ENCODE results near the gene LRMDA.

LRMDA gene

DNA sequence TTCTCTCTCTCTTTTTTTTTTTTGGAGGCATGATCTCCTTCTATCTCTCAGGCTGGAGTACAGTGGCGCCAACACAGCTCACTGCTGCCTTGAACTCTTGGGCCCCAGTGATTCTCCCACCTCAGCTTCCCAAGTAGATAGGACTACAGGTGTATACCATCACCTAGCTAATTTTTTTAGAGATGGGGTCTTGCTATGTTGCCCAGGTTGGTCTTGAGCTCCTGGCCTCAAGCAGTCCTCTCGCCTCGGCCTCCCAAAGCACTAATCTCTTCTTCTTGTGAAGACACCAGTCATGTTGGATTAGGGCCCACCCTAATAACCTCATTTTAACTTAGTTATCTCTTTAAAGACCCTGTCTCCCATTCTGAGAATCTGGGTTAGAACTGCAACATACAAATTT is 45.6 kb downstream of the LRMDA start:
- no peak for DNase-seq (ENCODE audit: low read depth)

DNA sequence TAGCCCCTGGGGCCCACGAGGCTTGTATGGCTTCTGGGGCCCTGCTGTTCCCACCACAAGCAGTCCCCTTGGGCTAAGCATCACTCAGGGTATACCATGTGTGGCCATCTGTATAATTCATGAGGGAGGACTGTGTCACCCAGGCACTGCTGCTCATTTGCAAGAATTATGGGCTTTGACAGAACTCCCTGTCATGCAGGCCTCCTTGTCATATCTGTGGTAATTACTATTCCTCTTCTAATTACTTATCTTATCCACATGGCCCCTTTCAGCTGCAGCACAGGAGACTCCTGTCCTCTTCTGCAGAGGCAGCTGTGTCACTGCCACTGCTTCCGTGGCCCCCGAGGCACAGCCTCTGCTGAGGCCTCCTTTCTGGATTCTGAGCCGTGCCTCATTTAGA is 46.3 kb downstream of the LRMDA start:
- no peak for DNase-seq (ENCODE audit: low read depth)

DNA sequence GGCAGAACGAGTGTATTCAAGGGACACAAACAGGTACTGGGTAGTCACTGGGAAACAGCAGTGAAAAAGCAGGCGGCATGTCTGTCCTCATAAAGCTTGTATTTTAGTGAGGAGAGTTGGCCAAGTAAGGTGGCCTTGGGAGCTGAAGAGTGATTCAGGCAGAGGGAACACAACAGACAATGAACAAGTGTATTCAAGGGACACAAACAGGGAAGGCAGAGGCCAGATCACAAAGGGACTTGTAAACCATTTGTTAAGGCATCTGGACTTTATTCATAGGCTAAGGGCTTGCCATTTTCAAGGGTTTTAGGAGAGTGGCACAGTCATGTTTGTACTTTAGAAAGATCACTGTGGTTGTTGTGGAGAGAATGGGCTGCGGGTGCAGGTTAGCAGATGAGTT is 49.0 kb downstream of the LRMDA start:
- DNase-seq (ENCODE audit: low read depth): no peak

DNA sequence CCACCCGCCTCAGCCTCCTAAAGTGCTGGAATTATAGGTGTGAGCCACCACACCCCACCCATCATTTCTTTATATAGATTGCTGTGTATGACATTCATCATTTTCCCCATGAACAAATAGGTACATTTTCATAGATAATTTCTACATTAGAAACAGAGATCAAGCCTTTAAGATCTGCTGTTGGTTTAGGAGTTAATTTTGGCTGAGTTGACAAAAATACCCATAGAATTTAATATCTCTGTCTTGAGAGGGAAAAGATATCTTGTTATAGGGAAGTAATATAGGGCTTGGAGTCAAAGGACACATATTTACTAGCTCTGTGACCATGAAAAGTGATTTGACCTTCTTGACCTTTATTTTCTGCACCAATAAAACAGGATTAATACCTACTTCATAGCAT is 51.8 kb downstream of the LRMDA start:
- DNase-seq (ENCODE audit: low read depth): no peak

DNA sequence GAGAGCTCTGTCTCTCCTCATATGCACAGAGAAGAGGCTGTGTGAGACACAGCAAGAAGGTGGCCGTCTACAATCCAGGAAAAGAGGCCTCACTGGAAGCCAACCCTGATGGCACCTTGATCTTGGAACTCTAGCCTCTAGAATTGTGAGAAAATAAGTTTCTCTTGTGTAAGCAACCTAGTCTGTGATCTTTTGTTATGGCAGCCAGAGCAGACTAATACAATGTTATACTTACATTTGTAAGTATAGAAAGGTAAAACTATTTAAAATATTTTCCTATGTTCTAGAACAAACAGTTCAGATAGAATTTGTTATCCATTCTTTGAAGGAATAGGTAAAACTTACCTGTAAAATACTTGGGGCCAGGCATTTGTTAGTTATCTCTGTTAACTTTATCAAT is 53.3 kb downstream of the LRMDA start:
- DNase-seq (ENCODE audit: low read depth): no peak

DNA sequence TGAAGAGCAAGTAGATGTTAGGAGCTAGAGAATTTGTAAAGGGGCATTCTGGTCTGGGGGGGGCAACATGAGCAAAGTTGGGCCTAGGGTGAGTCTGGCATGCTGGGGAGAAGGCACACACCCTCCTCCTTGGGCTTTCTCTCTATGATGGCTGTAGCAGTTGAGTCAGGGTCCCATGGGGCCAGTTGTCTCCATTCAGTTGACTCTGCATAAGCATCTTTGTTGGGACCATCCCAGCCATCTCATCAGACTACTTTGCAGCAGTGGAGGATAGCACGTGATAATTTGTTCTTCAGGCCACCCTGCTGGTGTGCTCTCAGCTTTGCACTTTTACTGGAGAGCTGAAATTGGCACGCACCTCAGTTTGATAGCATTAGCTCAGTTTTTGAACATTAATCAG is 55.2 kb downstream of the LRMDA start:
- DNase-seq (ENCODE audit: low read depth): no peak

DNA sequence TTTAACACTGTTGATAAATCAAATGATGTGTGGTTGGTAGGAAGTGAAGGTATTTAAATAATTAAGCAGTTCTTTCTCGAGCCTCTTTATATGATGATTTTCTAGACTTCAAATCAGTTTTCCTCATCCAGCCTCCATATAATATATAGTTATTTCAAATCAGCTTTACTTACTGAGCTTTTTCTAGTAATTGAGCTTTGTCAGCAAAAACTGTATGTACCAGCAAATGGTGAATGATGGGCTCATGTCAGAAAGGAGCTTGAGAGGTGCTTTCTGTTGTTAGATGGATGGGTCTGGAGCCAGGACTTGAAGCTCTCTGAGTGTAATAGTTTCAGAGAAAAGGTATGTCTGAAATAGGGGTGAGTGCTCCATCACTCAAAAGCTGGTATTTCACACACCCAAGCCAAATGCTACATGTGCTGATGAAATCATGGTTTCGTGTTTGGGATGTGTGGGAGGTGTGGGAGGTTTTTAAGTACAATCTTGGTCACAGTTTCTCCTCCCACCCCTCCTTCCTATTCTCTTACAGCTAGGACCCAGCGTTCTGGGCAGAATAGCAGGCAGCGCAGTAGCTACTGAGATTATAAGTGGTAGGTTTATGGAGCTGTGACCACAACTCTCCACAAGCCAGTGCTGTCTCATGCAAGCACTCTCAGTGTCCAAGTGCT is 55.8 kb downstream of the LRMDA start:
- no peak for DNase-seq (ENCODE audit: low read depth)

DNA sequence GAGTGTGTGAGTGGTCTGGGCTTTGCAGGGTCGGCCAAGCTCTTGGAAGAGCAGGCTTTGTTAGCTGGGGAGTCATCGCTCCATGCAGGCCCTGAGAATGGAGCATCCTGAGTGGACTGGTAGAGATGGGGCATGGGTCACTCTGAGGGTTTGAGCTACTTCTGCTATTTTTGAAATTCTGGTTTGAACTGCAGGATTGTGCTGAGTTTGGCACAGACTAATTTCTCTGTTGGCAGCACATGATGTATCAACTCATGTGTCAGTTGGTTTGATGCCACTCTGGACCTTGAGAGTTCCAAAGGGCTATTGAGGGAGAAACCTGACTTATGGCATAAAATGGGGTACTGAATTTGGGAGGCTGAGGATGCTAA is 56.3 kb downstream of the LRMDA start:
- DNase-seq (ENCODE audit: low read depth): no peak

DNA sequence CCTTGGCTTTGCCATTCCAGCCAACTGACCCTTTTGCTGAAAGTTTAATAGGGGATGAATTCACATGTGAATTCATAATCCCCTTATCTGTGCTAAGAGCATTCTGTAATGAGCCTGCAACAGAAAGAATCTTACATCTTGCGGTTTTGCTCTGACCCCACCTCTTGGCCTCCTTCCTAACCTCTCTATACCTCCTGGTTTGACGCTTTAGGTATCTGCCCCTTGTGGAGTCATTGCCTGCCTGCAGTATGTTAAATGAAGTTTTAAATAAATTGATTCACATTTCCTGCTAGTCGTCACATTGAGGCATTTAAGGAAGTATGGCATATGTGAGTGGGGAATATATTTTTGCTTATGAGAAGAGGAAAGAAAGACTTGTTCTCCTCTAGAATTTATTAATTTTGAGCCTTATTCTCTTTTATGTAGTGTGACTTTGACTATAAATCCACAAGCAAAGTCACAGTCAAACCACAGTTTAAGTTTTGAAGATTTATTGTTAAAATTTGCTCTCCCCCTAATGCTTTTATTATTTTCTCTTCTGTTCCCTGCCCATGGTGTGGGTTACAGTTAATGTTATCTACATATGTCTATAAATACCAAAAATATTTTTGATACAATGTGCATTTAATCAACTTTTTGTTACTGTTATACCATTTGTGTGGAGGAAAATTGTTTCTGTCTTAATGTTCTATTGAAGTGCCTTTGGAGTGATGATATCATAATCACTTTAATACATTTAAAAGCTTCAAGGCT is 60.9 kb downstream of the LRMDA start:
- DNase-seq (ENCODE audit: low read depth): no peak

DNA sequence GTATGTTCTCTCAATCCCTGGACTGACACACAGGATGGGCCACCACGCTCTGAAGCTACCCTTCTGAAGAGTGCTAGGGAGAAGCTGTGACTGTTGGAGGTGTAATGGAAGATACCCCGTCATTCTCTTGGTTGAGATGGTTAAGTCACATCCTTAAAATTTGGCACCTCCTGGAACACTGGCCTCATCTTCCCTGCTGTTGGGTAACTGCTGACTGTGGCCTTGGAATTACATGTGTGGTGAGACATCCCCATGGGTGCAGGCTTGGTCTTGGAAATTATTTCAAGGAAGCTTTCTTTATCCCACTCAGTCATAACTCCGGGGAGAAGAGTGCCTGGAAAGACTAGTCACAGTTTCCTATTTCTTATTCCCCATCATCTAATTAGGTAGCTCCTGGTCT is 62.0 kb downstream of the LRMDA start:
- no peak for DNase-seq (ENCODE audit: low read depth)

DNA sequence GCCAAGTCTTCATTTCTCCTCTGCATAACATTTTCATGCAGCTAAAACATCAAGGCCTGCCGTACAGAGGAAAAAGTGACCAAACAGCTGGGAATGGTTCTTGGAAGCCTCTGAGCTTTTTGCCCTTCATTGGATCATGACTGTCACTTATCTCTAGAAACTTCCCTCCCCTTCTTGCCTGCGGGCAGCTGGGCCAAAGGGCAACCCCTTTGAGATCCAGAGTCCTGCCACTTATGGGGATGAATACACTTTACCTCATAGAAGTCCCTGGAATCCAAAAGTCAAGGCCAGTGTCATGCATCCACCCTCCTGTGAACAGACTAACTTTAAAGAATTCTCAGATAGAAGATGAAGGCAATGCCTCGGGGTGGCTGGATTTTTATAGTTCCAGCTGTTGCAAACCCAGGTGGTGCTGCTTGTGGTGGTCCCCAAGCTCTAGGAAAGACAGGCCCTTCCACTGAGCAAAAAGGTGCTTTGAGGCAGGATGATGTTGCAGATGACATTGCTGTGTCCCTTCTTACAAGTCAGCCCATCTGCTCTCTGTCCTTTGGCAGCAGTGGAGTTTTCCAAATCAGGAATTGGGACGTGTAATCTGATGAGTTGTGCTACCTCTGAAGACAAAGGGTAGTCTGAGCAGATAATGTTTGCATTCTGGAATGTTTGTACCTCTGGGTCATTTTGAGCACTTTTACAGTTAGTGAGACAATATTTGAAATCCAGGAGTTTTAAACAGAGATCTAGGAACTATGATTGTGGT is 64.2 kb downstream of the LRMDA start:
- DNase-seq (ENCODE audit: low read depth): no peak

DNA sequence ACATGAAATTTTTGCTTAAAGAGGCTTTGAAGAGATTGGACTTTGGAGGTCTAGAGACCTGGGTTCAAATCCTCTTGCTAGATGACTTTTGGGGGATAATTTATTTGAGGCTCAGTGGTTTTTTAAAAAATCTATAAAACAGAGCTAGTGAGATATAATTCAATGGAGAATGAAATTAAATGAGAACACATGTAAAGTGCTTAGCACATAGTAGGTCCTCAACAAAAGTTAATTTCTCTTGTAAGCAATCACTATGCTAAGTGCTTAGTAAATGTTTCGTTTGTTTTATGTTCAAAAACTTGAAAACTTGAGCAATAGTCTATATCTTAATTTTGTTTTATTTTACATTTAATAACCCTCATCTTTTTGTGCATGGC is 64.8 kb downstream of the LRMDA start:
- DNase-seq (ENCODE audit: low read depth): no peak

DNA sequence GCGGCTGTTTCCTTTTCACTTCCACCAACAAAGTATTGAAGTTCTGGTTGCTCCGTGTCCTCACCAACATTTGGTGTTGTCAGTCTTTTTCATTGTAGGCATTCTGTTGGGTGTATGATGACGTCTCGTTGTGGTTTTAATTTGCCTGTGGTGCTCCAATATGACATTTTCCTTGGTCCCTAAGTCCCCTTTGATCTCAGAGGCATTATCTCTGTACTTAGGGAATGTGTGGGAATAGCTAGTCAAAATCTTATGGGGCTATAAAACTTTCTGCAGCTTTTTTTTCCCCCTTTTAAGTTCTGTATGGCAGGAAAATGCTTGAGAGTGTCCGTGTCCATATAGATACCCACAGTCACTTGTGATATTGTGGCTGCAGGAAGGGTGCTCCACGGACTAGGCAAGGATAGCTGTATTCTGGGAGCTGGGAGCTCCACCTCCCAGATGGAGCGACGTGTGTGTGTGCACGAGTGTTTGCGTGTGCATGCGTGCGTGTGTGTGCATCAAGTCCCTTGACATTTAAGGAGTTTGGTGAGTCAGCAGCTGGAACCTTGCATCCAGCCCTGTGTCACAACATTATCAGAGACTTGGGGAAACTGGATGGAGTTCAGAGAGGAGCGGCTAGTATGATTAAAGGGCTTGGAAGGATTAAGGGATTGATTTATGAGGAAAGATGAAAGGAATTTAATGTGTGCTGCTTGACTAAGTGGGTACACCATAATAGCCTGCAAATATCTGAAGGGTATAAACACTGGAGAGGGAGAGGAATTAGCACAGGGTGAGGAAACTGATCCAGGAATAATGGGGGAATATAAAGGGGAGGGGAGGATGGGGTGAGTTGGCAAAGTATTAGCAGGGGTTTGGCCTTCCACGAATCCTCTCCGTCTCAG is 66.8 kb downstream of the LRMDA start:
- no peak for DNase-seq (ENCODE audit: low read depth)

DNA sequence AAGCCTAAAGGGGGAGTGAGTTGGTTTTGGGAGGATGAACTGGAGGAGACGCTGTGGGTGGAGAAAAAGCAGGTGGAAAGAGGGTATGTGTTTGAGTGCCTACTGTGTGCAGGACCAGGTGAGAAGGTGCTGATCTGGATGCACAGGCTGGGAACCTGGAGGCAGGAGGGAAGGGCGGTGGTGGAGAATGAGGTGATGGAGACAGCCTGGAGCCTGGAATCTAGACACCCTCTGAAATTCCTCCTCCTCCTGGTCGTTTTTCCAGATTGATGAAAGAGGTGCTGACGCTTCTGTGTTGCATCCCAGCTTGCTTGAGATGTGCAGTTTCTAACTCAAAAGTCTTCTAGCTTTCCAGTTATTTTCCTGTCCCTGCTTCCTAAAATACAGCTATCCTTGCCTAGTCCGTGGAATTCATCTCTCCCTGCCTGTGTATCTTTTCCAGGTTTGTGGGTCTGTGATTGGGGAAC is 67.5 kb downstream of the LRMDA start:
- DNase-seq (ENCODE audit: low read depth): no peak

DNA sequence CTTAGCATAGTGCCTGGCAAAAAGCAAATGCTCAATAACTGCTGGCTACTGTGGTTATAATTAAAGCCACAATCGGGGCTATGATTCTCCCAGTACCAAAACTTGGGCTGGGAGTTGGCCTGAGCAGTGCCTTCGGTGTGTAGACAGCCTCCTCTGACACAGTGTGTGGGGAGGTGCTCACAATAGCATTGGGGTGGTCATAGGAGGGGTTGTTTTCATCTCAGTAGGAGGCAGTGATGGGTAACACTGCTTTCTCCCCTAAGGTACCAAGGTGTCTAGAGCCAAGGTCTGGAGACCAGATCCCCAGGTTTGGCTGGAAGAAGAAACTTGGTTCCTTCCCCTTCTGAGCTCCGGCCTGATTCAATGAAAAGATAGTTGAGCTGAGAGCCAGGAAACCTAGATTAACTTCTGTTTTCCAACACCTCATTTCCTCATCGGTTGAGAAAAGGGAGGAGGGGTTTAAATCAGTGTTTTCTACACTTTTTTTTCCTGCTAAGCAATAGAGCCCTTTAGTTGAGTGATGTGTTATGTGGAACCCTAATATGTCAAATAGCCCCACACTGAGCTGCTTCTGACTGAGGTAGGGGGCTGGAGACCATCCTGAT is 68.2 kb downstream of the LRMDA start:
- no peak for DNase-seq (ENCODE audit: low read depth)

DNA sequence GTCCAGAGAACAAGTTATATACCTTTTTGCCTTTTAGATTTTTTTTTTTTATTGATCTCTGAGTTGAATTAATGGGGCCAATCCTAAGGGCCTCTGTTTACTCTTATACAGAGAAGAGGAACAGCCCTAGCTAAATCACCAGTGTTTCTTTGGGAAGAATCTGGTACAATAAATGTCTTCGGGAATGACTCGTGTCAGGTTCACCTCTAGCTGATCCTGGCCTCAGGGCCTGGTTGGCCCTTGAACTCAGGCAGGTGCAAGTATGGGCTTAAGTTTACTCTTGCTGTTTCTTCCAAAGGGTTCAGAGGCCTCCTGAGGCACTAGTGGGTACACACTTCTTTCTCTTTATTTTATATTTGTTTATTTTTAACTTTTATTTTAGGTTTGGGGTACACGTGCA is 71.0 kb downstream of the LRMDA start:
- DNase-seq (ENCODE audit: low read depth): no peak

DNA sequence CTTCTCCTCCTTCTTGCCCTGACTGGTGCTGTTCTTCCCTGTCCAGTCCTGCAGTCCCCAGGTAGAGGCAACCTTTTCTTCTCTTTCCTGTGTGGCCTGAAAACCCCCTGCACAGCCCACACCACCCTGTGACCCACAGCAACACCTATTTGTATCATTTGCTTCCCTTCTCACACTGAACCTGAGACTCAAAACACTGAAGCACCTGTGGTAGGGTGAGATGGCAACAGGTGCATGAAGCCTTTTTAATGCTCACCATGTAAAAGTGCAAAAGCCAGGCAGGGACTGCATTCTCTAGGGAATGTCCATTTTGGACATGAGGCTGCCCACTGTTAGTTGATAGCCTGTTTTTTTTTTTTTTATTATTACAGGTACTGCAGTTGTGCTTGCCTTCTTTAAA is 71.4 kb downstream of the LRMDA start:
- no peak for DNase-seq (ENCODE audit: low read depth)

DNA sequence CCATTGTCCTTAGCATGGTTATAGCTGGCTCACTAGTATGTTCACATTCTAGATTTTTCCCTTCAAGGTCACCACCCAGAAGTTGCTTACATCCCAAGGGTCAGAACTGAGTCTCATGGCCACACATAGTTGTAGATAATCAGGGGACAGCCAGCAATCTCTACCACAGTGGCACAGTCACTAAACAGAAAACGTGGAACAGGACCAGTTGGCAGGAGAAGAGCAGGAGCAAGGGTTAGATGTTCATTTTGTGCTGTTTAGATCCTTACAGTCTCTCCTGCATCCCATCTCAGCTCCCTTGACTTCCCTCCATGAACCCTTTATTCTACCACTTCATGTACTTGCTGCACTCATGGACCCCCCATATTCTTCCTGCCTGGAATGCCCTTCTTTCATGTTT is 73.9 kb downstream of the LRMDA start:
- DNase-seq (ENCODE audit: low read depth): no peak

DNA sequence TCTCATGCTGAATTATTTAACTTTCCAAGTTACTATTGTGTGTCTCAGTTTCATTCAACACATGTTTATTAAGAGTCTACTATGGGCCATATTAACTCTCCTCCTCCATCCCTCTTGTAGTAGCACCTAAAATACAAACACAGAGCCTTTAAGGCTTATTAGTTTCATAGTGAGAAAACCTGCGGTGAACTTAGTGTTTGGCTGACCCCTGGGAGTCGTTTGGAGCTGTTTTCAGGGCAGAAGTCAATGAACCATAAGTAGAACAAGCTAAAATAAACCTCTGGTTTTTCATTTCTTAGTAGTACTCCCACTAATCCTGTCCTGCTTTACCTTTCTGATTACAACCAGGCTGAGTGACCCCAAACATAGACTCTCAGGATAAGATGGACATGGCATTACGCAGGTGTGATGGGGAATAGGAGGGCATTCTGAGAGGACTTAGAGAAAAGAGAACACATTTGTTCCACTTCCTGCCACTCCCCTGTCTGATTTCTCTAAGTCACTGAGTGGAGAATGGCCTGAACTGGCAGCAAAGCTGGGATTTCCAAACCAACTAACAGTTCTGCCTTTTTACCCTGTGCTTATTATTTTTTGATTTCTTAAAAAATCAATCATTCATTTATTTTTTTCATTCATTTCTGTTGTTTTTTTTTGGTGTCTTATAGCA is 74.5 kb downstream of the LRMDA start:
- no peak for DNase-seq (ENCODE audit: low read depth)

DNA sequence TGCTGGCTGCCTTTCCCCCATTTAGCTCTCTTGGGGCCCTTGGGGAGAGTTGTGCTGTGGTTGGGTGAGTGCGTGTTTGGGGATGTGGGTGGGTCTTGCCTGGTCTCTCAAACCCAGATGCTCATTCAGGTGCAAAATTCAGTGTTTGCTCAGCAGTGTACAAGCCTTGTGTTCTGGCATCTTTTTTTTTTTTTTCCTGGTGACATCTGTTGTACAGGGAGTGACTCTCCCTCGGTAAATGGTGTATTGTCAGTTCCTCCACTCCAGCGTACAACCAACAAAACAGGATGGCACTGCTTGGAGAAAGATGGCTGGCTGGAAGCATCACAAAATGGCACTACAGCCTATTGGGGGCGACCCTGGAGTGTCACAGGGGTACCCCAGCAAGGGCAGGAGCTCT is 75.5 kb downstream of the LRMDA start:
- no peak for DNase-seq (ENCODE audit: low read depth)

DNA sequence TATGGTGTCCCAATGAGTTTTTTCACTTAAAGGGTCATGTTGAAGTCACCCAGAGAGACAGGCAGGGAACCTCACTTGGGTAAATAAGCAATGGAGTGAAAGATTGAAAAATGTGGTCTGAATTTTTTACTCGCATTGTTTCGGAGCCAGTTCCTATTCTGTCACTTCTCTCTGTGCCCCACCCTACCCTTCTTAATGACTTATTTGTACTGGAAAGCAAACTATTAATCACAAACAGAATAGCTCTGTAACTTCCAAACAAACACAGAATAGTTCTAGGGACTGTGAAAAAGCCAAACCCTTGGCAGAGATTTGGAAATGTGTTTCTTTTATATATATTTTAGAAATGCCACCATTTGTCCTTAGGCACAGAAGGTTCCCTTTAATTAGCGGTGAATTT is 76.0 kb downstream of the LRMDA start:
- no peak for DNase-seq (ENCODE audit: low read depth)

Measured in T follicular helper cell (primary cell).